HEK293 (cell line): ENCODE measurements around the gene KCNK18.

ENCODE experiments used
- CTCF ChIA-PET: fragments of 350-600 bp; formaldehyde crosslinking; extraction: SDS; loops from one replicate; lab custom pipeline; 2021; ENCODE audit warnings: antibody characterized with exemption; lab: Yijun Ruan, JAX
- POLR2A ChIA-PET: fragments of 300-600 bp; formaldehyde crosslinking; extraction: SDS; loops from one replicate; lab custom pipeline; 2020; ENCODE audit warnings: antibody characterized with exemption, inconsistent platforms; lab: Yijun Ruan, JAX
- H3K27ac ChIP-seq: fragments of 200-500 bp; sonication (Bioruptor generic); 2 replicates; pipeline ENCODE4 v1.5.1; 2014; ENCODE audit warnings: low read depth, low read length, control low read depth, inconsistent platforms; ENCODE audit errors: extremely low read depth
- H3K36me3 ChIP-seq, 2 experiments: fragments of 200-500 bp in 1 of 2; sonication (Bioruptor generic) in 1 of 2; 1 replicate in 1 of 2; 2 replicates in 1 of 2; pipeline ENCODE4 v1.5.1; 2014 to 2017; ENCODE audit warnings: inconsistent platforms in 2 of 2, low read length in 2 of 2; ENCODE audit not compliant: control insufficient read depth in 2 of 2, insufficient read depth in 1 of 2
- H3K4me1 ChIP-seq: fragments of 200-500 bp; sonication (Bioruptor generic); 2 replicates; pipeline ENCODE4 v1.5.1; 2014; ENCODE audit warnings: mild to moderate bottlenecking, low read length, inconsistent platforms; ENCODE audit not compliant: control insufficient read depth, insufficient read depth
- H3K4me3 ChIP-seq: 2 replicates; pipeline ENCODE4 v1.5.1; 2011; ENCODE audit warnings: low read depth, mild to moderate bottlenecking, control low read depth, low read length, moderate library complexity
- H3K9me3 ChIP-seq: fragments of 200-500 bp; sonication (Bioruptor generic); 2 replicates; pipeline ENCODE4 v1.5.1; 2014; ENCODE audit warnings: low read depth, low read length, inconsistent platforms; ENCODE audit not compliant: control insufficient read depth, insufficient read depth
- HOXD13 ChIP-seq: sonication (generic); formaldehyde crosslinking; IDR thresholded peaks from 2 replicates; pipeline ENCODE4 v1.8.0; 2022; ENCODE audit warnings: missing genetic modification reagents, borderline replicate concordance
- KLF10 ChIP-seq: fragments of 450-650 bp; IDR thresholded peaks from 2 replicates; pipeline ENCODE4 v1.5.1; 2018; ENCODE audit warnings: missing biosample characterization, mild to moderate bottlenecking, missing genetic modification characterization
- MEIS1 ChIP-seq: sonication (generic); formaldehyde crosslinking; IDR thresholded peaks from 2 replicates; pipeline ENCODE4 v1.8.1; 2022; ENCODE audit warnings: missing genetic modification reagents, mild to moderate bottlenecking, borderline replicate concordance
- PBX3 ChIP-seq: sonication (generic); formaldehyde crosslinking; IDR thresholded peaks from 2 replicates; pipeline ENCODE4 v1.8.1; 2022; ENCODE audit warnings: mild to moderate bottlenecking, moderate library complexity, missing genetic modification reagents
- REPIN1 ChIP-seq: fragments of 450-650 bp; formaldehyde crosslinking; IDR thresholded peaks from 2 replicates; pipeline ENCODE4 v1.5.1; 2017; ENCODE audit warnings: missing biosample characterization, missing genetic modification characterization, low read depth
- TRIM28 ChIP-seq: IDR thresholded peaks from 2 replicates; pipeline ENCODE4 v1.6.1; 2011; ENCODE audit warnings: low read length, control low read depth, borderline replicate concordance
- YY1 ChIP-seq: fragments of 450-650 bp; formaldehyde crosslinking; IDR thresholded peaks from 2 replicates; pipeline ENCODE4 v1.5.1; 2018; ENCODE audit warnings: missing biosample characterization, missing genetic modification characterization
- ZBTB44 ChIP-seq: fragments of 450-650 bp; IDR thresholded peaks from 2 replicates; pipeline ENCODE4 v1.5.1; 2018; ENCODE audit warnings: missing biosample characterization, mild to moderate bottlenecking, missing genetic modification characterization
- ZNF10 ChIP-seq: fragments of 450-650 bp; formaldehyde crosslinking; IDR thresholded peaks from 2 replicates; pipeline ENCODE4 v1.5.1; 2017; ENCODE audit warnings: missing biosample characterization, missing genetic modification characterization
- ZNF202 ChIP-seq: fragments of 450-650 bp; formaldehyde crosslinking; IDR thresholded peaks from 2 replicates; pipeline ENCODE4 v1.5.1; 2016; ENCODE audit warnings: missing biosample characterization, missing genetic modification characterization, borderline replicate concordance
- ZNF221 ChIP-seq: fragments of 450-650 bp; formaldehyde crosslinking; IDR thresholded peaks from 2 replicates; pipeline ENCODE4 v1.5.1; 2017; ENCODE audit warnings: missing biosample characterization, missing genetic modification characterization, borderline replicate concordance
- ZNF426 ChIP-seq: fragments of 450-650 bp; formaldehyde crosslinking; IDR thresholded peaks from 2 replicates; pipeline ENCODE4 v1.5.1; 2017; ENCODE audit warnings: missing biosample characterization, missing genetic modification characterization, mild to moderate bottlenecking, inconsistent platforms, moderate library complexity
- ZNF501 ChIP-seq: fragments of 450-650 bp; formaldehyde crosslinking; IDR thresholded peaks from 2 replicates; pipeline ENCODE4 v1.5.1; 2016; ENCODE audit warnings: missing biosample characterization, missing genetic modification characterization
- ZNF529 ChIP-seq: fragments of 450-650 bp; formaldehyde crosslinking; IDR thresholded peaks from 2 replicates; pipeline ENCODE4 v1.5.1; 2017; ENCODE audit warnings: missing genetic modification characterization, missing biosample characterization; ENCODE audit not compliant: insufficient replicate concordance
- ZNF76 ChIP-seq: fragments of 450-650 bp; formaldehyde crosslinking; IDR thresholded peaks from 2 replicates; pipeline ENCODE4; 2016; ENCODE audit warnings: low read depth, missing biosample characterization, missing genetic modification characterization, borderline replicate concordance
- ZSCAN23 ChIP-seq: fragments of 450-650 bp; formaldehyde crosslinking; IDR thresholded peaks from 2 replicates; pipeline ENCODE4 v1.5.1; 2016; ENCODE audit warnings: missing biosample characterization, missing genetic modification characterization
- TF ChIP-seq, protein P1 (sequence below): fragments of 450-650 bp; formaldehyde crosslinking; IDR thresholded peaks from 2 replicates; pipeline ENCODE4 v1.5.1; 2016; ENCODE audit warnings: missing biosample characterization, missing genetic modification characterization
- TF ChIP-seq, protein P2 (sequence below): fragments of 450-650 bp; formaldehyde crosslinking; IDR thresholded peaks from 2 replicates; pipeline ENCODE4 v1.5.1; 2017; ENCODE audit warnings: missing biosample characterization, missing genetic modification characterization
- TF ChIP-seq, protein P3 (sequence below): fragments of 450-650 bp; formaldehyde crosslinking; conservative IDR thresholded peaks from 2 replicates; pipeline ENCODE4 v1.5.1; 2016; ENCODE audit warnings: low read depth, missing biosample characterization, missing genetic modification characterization
- TF ChIP-seq, protein P4 (sequence below): fragments of 450-650 bp; formaldehyde crosslinking; optimal IDR thresholded peaks from 2 replicates; pipeline ENCODE3; 2016; ENCODE audit warnings: missing biosample characterization, mild to moderate bottlenecking, missing genetic modification characterization

The KCNK18 gene

GRCh38 chr10:117242463-117242832 lies 45.2 kb downstream of the KCNK18 start:
- TF ChIP-seq, protein P1, sequence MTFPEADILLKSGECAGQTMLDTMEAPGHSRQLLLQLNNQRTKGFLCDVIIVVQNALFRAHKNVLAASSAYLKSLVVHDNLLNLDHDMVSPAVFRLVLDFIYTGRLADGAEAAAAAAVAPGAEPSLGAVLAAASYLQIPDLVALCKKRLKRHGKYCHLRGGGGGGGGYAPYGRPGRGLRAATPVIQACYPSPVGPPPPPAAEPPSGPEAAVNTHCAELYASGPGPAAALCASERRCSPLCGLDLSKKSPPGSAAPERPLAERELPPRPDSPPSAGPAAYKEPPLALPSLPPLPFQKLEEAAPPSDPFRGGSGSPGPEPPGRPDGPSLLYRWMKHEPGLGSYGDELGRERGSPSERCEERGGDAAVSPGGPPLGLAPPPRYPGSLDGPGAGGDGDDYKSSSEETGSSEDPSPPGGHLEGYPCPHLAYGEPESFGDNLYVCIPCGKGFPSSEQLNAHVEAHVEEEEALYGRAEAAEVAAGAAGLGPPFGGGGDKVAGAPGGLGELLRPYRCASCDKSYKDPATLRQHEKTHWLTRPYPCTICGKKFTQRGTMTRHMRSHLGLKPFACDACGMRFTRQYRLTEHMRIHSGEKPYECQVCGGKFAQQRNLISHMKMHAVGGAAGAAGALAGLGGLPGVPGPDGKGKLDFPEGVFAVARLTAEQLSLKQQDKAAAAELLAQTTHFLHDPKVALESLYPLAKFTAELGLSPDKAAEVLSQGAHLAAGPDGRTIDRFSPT (tag by site-specific recombination), result no peak
- TF ChIP-seq, protein P2, sequence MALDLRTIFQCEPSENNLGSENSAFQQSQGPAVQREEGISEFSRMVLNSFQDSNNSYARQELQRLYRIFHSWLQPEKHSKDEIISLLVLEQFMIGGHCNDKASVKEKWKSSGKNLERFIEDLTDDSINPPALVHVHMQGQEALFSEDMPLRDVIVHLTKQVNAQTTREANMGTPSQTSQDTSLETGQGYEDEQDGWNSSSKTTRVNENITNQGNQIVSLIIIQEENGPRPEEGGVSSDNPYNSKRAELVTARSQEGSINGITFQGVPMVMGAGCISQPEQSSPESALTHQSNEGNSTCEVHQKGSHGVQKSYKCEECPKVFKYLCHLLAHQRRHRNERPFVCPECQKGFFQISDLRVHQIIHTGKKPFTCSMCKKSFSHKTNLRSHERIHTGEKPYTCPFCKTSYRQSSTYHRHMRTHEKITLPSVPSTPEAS (tag by site-specific recombination), result no peak
- TF ChIP-seq ZNF501 (tag by site-specific recombination) (no peak), PBX3 (CRISPR knock-in tag) (no peak), ZNF202 (tag by site-specific recombination) (no peak), YY1 (no peak), ZBTB44 (tag by site-specific recombination) (no peak), ZNF426 (tag by site-specific recombination) (no peak), TRIM28 (no peak), ZNF221 (tag by site-specific recombination) (no peak), ZNF529 (no peak)
- TF ChIP-seq, protein P3, sequence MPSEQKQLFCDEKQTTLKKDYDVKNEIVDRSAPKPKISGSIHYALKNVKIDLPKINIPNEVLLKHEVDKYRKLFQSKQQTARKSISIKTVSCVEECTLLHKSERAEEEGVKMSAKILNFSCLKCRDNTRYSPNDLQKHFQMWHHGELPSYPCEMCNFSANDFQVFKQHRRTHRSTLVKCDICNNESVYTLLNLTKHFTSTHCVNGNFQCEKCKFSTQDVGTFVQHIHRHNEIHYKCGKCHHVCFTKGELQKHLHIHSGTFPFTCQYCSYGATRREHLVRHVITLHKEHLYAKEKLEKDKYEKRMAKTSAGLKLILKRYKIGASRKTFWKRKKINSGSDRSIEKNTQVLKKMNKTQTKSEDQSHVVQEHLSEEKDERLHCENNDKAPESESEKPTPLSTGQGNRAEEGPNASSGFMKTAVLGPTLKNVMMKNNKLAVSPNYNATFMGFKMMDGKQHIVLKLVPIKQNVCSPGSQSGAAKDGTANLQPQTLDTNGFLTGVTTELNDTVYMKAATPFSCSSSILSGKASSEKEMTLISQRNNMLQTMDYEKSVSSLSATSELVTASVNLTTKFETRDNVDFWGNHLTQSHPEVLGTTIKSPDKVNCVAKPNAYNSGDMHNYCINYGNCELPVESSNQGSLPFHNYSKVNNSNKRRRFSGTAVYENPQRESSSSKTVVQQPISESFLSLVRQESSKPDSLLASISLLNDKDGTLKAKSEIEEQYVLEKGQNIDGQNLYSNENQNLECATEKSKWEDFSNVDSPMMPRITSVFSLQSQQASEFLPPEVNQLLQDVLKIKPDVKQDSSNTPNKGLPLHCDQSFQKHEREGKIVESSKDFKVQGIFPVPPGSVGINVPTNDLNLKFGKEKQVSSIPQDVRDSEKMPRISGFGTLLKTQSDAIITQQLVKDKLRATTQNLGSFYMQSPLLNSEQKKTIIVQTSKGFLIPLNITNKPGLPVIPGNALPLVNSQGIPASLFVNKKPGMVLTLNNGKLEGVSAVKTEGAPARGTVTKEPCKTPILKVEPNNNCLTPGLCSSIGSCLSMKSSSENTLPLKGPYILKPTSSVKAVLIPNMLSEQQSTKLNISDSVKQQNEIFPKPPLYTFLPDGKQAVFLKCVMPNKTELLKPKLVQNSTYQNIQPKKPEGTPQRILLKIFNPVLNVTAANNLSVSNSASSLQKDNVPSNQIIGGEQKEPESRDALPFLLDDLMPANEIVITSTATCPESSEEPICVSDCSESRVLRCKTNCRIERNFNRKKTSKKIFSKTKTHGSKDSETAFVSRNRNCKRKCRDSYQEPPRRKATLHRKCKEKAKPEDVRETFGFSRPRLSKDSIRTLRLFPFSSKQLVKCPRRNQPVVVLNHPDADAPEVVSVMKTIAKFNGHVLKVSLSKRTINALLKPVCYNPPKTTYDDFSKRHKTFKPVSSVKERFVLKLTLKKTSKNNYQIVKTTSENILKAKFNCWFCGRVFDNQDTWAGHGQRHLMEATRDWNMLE, result no peak
- H3K27ac ChIP-seq, result no peak overlapping the region
- no peaks in the 10 kb centered on the region for H3K36me3 ChIP-seq
- CTCF ChIA-PET, result interaction anchor here (0.7 kb wide), 2 partner anchors 10 to 36 kb away, joined by 3 to 5 read pairs; no protein-coding TSS in a partner anchor
- POLR2A ChIA-PET, result no interaction called here
- no peak overlapping the region for H3K4me3 ChIP-seq
- H3K4me1 ChIP-seq, result no peaks in the 10 kb centered on the region
- no peaks in the 10 kb centered on the region for H3K9me3 ChIP-seq

- POLR2A ChIA-PET, result no interaction called here
- Histone ChIP-seq H3K27ac (no peak overlapping the region), H3K4me3 (no peak overlapping the region), H3K36me3 (no peaks in the 10 kb centered on the region), H3K9me3 (no peaks in the 10 kb centered on the region), H3K4me1 (no peaks in the 10 kb centered on the region)
- CTCF ChIA-PET, result interaction anchor here (0.6 to 1.4 kb wide), 5 partner anchors 20 to 256 kb away, joined by 3 to 5 read pairs (median 5); no protein-coding TSS in a partner anchor
- no peak for TF ChIP-seq ZNF76 (tag by site-specific recombination)
- TF ChIP-seq ZNF10, result no peak
- TF ChIP-seq PBX3 (CRISPR knock-in tag), result no peak
- TF ChIP-seq ZNF221 (tag by site-specific recombination), result no peak
- TF ChIP-seq MEIS1, result no peak
- no peak for TF ChIP-seq REPIN1 (tag by site-specific recombination)
- TF ChIP-seq KLF10, result no peak
- no peak for TF ChIP-seq ZSCAN23 (tag by site-specific recombination)
- TF ChIP-seq, protein P4, sequence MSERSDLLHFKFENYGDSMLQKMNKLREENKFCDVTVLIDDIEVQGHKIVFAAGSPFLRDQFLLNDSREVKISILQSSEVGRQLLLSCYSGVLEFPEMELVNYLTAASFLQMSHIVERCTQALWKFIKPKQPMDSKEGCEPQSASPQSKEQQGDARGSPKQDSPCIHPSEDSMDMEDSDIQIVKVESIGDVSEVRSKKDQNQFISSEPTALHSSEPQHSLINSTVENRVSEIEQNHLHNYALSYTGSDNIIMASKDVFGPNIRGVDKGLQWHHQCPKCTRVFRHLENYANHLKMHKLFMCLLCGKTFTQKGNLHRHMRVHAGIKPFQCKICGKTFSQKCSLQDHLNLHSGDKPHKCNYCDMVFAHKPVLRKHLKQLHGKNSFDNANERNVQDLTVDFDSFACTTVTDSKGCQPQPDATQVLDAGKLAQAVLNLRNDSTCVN (tag by site-specific recombination), result no peak
- TF ChIP-seq HOXD13 (CRISPR knock-in tag), result no peak
These were observed 49.8 kb downstream of the KCNK18 start for GRCh38 chr10:117246997-117247671.
